HepG2 (cell line): Measurements from ENCODE around the gene NFATC4. TPM values are rescaled to one million over a fixed set of nuclear protein-coding genes. Genes with fewer than 3 reads are reported as not detected.

ENCODE experiments used
- AHR ChIP-seq: IDR thresholded peaks from 2 replicates; pipeline ENCODE4 v1.6.1; 2018; ENCODE audit warnings: missing genetic modification reagents, missing compliant biosample characterization
- ARNT2 ChIP-seq: sonication (generic); formaldehyde crosslinking; IDR thresholded peaks from 2 replicates; pipeline ENCODE4 v1.8.0; 2022; ENCODE audit warnings: mild to moderate bottlenecking, low read depth, missing genetic modification reagents, moderate library complexity
- ATF1 ChIP-seq: IDR thresholded peaks from 2 replicates; pipeline ENCODE4 v1.6.1; 2016; ENCODE audit warnings: mild to moderate bottlenecking, control low read depth
- ATF4 ChIP-seq, 2 experiments: fragments of 450-650 bp in 1 of 2; sonication (generic) in 1 of 2; formaldehyde crosslinking; IDR thresholded peaks; 2 replicates each; pipeline versions ENCODE4 v1.5.0 to v1.8.0; 2020 to 2022; ENCODE audit warnings: mild to moderate bottlenecking in 1 of 2, missing genetic modification reagents in 1 of 2
- GZF1 ChIP-seq: sonication (generic); formaldehyde crosslinking; IDR thresholded peaks from 2 replicates; pipeline ENCODE4 v1.5.1; 2020; ENCODE audit warnings: mild to moderate bottlenecking, missing genetic modification reagents
- MBNL3 ChIP-seq: fragments of 250-450 bp; sonication (Bioruptor Pico); conservative IDR thresholded peaks from 2 replicates; pipeline ENCODE4 v1.8.0; 2022; ENCODE audit warnings: mild to moderate bottlenecking, inconsistent platforms
- NFIB ChIP-seq: sonication (generic); formaldehyde crosslinking; IDR thresholded peaks from 2 replicates; pipeline ENCODE4 v1.9.0; 2021; ENCODE audit warnings: missing genetic modification reagents, mild to moderate bottlenecking, borderline replicate concordance
- NFRKB ChIP-seq: fragments of 450-650 bp; IDR thresholded peaks from 2 replicates; pipeline ENCODE4 v1.6.1; 2017
- RCOR2 ChIP-seq: IDR thresholded peaks from 2 replicates; pipeline ENCODE4 v1.6.1; 2016; ENCODE audit warnings: missing biosample characterization, missing genetic modification reagents
- REL ChIP-seq: sonication (generic); formaldehyde crosslinking; conservative IDR thresholded peaks from 2 replicates; pipeline ENCODE4 v1.8.0; 2022; ENCODE audit warnings: mild to moderate bottlenecking, missing genetic modification reagents, moderate library complexity
- THAP11 ChIP-seq: IDR thresholded peaks from 2 replicates; pipeline ENCODE4 v1.6.1; 2016; ENCODE audit warnings: missing biosample characterization, missing genetic modification reagents
- THAP7 ChIP-seq: sonication (generic); formaldehyde crosslinking; IDR thresholded peaks from 2 replicates; pipeline ENCODE4 v1.8.1; 2023; ENCODE audit warnings: mild to moderate bottlenecking, missing genetic modification reagents
- ZEB1 ChIP-seq: IDR thresholded peaks from 2 replicates; pipeline ENCODE4 v1.6.1; 2012; ENCODE audit warnings: mild to moderate bottlenecking, low read depth, inconsistent platforms; ENCODE audit not compliant: insufficient replicate concordance
- ZFP41 ChIP-seq: sonication (generic); formaldehyde crosslinking; IDR thresholded peaks from 2 replicates; pipeline ENCODE4 v1.4.0; 2020; ENCODE audit warnings: mild to moderate bottlenecking, missing genetic modification reagents, borderline replicate concordance
- ZNF232 ChIP-seq: sonication (generic); formaldehyde crosslinking; IDR thresholded peaks from 2 replicates; pipeline ENCODE4 v1.4.0; 2020; ENCODE audit warnings: missing genetic modification reagents, borderline replicate concordance
- ZNF501 ChIP-seq: sonication (generic); formaldehyde crosslinking; IDR thresholded peaks from 2 replicates; pipeline ENCODE4 v1.5.1; 2020; ENCODE audit warnings: mild to moderate bottlenecking, moderate library complexity, missing genetic modification reagents
- ZNF598 ChIP-seq: sonication (generic); formaldehyde crosslinking; IDR thresholded peaks from 2 replicates; pipeline ENCODE4 v1.5.1; 2020; ENCODE audit warnings: mild to moderate bottlenecking, missing genetic modification reagents, borderline replicate concordance
- ZNF790 ChIP-seq: sonication (generic); formaldehyde crosslinking; IDR thresholded peaks from 2 replicates; pipeline ENCODE4 v1.8.0; 2022; ENCODE audit warnings: missing genetic modification reagents, mild to moderate bottlenecking, borderline replicate concordance
- polyA plus RNA-seq, 8 experiments: library from polyadenylated mRNA; depleted of rRNA in 3 of 8; stranded (reverse) in 7 of 8; unstranded in 1 of 8; fragments of >200 nt; fragmentation: Illumina TruSeq in 4 of 8; extraction: Trizol in 4 of 8; gene quantifications; 2 replicates each; pipeline versions ENCODE4 v1.2.1 to v1.2.3, GENCODE V29; 2011 to 2016; ENCODE audit warnings: low read depth in 4 of 8, missing spikeins in 1 of 8, mixed read lengths in 1 of 8; ENCODE audit not compliant: insufficient read depth in 1 of 8
- total RNA-seq, 5 experiments: library from RNA; depleted of rRNA; stranded (reverse); fragments of >200 nt; fragmentation: Illumina TruSeq; extraction: Trizol; gene quantifications; 2 replicates each; pipeline ENCODE4 v1.2.3, GENCODE V29; 2016; ENCODE audit warnings: low read depth in 1 of 5
- TF ChIP-seq, protein P1 (sequence below): sonication (generic); formaldehyde crosslinking; IDR thresholded peaks from 2 replicates; pipeline ENCODE4 v1.4.0; 2020; ENCODE audit warnings: mild to moderate bottlenecking, missing genetic modification reagents, borderline replicate concordance

NFATC4 gene
- total and polyA plus RNA-seq, 2 of the 13 experiments (the other 11 are each of a cell fraction or from before 2014, with no cell fraction given): 0.04 to 0.15 TPM

DNA sequence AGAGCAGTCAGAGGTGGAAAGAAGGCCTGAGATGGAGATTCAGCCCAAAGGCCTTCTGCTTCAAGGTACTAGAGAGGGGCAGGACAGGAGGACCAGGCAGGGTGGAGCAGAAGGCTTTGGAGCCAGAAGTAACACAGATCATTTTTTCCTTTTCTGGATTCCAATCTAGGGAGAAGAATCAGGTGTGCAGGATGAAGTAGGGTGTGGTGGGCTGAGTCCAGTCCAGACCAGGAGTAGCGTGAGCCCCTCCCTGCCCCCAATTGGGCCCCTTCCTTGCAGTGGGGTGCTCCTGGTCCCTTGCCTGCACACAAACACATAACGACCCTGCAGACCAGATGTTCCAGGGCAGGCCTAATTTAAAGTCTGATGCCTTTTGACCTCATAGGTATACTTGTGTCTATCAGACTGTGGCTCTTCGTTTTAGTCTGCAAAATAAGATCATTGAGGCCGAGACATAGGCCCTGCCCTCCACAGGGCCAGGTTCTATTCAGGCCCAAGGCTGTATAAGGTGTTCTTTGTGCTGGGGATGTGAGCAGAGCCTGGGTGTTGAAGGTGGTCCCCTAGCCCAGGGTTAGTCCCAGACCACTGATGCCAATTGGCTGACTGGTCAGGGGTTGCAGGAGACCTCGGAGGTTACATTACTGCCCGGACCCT lies 29.8 kb downstream of the NFATC4 start (continued):
- TF ChIP-seq ZNF598 (CRISPR knock-in tag) (peak; percentile 62; the same call in 1 of the 2 replicates), NFIB (CRISPR knock-in tag) (no peak), ATF1 (CRISPR knock-in tag) (no peak), ATF4 (CRISPR knock-in tag; IDR thresholded peaks at IDR 0.05) (no peak), ZNF790 (CRISPR knock-in tag) (no peak), NFRKB (no peak), ZEB1 (no peak), ARNT2 (no peak), THAP11 (CRISPR knock-in tag) (no peak), ZFP41 (CRISPR knock-in tag) (no peak), AHR (no peak), MBNL3 (CRISPR knock-in tag) (no peak), GZF1 (no peak), RCOR2 (CRISPR knock-in tag) (no peak), ZNF501 (CRISPR knock-in tag) (0 out of 2 replicates have a peak, but pooled peaks have one; percentile 37), ZNF232 (no peak), REL (CRISPR knock-in tag) (no peak), THAP7 (no peak)
- TF ChIP-seq, protein P1, sequence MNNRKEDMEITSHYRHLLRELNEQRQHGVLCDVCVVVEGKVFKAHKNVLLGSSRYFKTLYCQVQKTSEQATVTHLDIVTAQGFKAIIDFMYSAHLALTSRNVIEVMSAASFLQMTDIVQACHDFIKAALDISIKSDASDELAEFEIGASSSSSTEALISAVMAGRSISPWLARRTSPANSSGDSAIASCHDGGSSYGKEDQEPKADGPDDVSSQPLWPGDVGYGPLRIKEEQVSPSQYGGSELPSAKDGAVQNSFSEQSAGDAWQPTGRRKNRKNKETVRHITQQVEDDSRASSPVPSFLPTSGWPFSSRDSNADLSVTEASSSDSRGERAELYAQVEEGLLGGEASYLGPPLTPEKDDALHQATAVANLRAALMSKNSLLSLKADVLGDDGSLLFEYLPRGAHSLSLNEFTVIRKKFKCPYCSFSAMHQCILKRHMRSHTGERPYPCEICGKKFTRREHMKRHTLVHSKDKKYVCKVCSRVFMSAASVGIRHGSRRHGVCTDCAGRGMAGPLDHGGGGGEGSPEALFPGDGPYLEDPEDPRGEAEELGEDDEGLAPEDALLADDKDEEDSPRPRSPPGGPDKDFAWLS (CRISPR knock-in tag): no peak
